Measurements from ENCODE around the gene IRAK1.

Gene IRAK1

DNA sequence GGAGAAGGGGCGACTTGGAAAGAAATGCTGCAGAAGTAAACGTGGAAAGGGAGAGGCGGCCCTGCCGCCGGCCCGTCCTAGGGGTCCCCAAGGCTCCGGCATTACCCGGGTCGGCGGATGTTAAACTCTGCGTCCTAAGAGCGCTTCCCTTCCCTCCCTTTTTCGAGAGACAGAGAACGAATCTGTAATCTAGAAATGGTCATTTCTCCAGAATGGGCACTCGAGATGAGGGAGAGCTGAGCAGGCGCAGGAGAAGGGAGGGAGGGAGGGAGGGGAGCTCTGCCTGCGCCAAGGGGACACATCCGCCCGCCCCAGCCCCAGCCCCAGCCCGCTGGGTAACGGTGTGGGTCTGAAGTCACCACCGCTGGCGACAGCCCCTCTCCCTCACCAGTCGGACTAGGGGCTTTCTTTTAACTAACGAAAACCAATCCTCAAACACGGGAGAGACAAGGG lies 49.8 kb downstream of the IRAK1 start:
- DNase-seq: no peak

DNA sequence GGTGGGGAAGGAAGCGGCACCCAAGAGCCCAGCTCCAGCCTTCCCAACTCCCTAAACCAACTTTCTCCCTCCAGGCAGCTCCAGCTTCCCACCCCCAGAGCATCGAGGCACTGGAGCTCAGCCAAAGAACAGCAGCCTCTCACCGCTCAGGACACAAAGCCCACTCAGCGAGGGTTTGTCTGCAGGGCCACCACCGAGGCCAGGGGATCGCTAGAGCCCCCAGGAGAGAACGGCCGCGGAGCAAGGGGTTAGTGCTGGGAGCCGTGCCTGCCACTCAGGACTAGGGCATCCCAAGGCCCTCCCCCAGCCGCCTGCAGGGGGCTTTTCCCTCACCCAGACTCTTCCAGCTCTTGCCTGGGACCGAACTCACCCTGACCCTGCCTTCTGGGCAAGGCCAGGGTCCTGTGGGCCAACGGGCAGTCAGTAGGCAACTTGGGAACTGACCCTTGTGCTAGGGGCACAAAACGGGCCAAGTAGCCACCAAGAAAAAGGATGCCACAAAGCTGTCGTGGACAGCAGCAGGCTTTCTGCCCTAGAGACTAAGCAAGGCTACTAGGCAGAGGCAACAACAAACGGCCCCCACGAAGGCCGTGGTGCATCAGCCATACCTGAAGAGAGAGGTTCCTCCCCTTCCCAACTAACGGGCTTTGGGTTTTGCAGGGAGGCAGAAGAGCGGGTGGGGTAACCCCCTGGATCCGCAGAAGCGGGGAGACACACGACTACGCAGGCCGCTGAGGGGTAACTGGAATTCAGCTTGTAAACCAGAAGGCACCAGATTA lies 50.4 kb downstream of the IRAK1 start:
- no peak for DNase-seq

DNA sequence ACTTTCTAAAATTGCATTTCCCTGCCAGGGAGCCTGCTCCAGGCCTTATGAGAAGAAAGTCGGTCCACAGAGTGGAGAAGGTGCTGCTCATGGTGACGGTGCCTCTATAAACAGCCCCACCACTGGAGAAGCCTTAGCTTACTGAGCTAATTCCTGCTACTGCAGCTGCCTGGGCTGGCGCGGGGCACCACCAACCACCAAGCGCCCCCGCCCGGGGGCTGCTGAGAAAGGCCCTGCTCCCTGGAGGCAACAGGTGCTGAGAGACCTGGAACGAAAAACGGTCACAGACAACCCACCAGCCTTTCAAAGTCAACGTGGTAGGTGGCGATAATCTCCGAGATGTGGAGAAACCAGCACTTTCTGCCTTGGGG lies 51.0 kb downstream of the IRAK1 start:
- peak in 1 of 2 experiments; percentile 48 for DNase-seq

DNA sequence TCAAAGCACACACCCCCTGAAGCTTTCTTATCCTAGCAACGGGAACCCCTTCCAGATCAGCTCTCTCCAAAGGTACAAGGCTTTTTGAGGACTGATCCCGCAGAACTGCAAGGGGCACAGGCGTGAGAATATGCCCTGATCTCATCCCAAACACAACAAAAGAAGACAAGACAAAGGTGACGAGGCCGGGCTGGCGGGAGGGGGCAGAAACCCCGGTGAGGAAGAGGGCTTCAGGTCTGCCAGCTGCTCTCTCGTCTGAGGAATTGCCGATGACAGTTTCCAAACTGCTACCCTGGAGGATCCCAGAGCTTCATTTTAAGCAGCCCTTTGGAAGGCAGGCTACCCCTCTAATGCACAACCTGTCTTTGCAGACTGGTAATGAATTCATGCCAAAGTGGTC lies 51.4 kb downstream of the IRAK1 start:
- no peak for DNase-seq

DNA sequence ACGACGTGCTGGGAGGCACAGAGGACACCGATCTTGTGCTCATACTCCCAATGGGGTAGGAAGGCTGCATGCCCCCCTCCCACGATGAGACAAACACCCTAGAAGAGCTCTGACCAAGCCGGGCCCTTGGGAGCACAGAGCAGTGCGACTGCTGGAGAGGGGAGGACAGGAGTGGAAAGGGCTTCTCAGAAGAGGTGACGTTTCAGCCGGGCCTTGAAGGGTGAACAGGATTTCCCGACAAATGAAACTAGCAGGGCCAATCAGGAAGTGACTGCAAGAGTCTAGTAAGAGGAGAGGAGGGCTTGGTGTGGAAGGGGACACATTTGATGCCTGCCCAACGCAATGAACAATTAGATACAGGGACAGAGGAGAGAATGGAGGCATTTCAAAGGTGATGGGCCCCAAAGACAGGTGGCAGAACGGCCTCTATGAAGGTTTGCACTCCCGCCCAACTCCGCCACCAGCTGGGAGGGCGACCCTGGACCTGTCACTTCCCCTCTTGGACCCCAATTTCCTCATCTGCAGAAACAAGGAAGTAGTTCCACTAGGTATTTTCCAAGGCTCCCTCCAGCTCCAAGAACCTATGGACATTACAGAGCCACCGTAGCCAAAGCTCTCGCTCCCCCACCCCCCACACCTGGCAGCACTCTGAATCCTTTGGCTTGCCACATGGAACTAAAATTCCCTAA lies 52.0 kb downstream of the IRAK1 start:
- no peak for DNase-seq

DNA sequence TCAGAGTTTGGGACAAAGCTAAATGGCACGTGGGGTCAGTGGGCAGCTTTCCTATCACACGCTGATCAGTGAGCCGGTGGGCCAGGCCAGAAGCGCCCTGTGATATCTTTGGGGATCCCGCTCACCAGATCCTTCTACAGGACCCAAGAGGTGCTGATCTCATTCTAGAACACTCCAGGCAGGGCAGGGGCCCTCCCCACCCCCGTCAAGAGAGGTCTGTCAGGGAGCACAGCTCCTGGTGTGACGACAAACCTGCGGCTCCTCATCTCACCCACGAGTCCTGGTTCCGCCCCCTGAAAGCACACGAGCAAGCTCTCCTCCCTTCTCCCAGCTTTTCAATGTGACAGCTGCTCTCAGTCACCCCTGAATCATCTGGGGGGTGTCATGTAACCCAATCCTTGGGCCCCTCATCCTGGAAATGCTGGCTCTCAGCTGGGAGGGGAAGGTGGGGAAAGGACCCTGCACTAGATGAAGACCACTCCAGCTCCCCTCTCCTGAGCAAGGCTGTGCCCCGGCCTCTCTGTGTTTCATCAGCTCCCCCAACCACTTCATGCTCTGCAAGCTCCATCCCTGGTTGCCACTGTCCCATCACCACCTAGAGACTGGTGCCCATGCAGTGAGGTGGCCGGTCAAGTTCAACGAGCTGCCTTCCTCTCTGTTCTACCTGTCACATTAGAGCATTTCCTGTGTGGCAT lies 52.7 kb downstream of the IRAK1 start:
- no peak for DNase-seq

DNA sequence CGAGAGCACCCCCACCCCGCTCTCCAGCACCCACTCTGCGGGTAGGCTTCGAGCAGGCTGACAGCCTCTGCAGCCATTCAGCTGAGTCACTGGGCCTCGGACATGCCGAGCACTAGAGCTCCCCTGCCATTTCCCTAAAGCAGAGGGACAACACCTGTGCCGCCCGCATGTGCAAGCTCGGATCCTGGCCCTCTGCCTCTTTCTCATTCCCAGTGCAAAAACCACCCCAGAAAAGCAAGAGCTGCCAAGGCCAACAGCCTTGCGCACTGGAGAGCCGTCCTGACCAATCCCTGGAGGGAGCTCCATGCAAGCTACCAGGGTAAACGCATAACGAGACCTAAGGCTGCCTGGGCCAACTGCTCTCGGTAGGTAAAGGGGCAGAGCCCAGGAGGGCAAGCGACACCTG lies 53.4 kb downstream of the IRAK1 start:
- no peak for DNase-seq

DNA sequence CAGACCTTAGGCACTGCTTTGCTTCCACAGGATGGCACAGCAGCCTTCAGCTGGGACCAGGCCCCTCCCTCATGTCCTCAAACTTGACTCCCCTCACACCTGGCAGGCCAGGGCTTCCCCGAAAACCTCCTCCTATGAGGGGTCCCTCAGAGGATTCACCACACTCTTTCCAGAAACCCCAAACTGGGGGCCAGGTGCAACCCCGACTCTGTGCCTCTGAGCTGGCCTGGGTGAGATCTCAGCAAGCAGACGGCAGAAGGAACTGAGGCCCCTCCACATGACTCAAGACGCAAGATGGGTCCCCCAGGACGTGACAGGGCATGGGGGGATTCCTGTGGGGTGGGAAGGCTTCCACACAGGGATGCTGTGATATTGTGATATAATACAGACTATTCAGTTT lies 54.3 kb downstream of the IRAK1 start:
- no peak for DNase-seq

DNA sequence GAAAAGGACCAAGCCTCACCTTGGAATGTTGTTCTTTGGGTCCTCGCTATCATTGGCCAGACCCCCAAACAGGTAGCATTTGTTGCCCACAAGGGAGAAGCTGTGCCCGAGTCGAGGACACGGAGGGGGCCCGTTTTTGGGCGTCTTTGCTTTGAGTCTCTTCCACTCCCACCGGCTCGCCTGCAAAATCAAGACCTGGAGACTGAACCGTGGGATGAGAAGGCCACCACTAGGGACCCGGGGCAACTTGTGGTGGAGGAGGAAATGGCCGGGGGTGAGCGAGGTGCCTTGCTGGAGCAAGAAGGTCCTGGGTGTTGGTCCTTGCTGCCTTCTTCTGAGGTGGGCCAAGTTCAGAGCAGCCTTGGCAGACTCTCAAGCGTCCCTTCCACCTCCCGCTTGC lies 55.6 kb downstream of the IRAK1 start:
- no peak for DNase-seq

DNA sequence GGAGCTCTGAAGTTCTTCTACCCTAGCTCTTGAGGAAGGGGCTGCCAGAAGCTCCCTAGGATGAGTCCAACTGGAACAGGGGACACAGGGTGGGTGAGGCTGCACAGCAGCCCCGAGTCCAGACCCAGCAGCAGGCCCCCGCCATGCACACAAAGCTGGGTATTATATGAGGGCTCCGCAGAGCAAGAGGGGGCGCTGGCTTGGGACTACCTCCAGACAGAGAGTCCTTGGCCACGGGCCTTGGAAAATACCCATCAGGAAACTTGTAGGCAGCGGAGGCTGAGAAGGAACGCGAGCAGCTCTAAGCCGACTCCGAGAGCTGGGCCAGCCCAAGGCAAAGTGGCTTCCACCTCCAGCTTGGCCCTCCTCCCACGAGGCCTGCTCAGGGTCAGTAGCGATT lies 56.2 kb downstream of the IRAK1 start:
- DNase-seq: no peak

DNA sequence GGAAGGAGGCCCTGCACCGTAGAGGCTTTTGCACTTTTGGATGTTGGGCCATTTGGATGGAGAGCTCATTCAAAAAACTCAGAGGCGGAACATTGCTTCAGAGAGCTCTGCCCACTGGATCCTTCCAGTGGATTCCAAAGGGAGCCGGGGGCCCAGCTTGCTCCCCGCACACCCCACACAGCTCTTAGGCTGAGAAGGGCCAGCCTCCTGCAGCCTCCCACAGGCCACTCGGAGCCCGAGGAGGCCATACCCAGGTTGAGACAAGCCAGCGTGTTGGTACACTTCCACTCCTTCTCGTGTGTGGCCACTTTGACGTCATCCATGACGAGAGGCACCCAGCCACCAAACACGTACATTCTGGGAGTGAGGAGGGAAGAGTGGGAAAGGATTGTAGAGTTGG lies 58.4 kb downstream of the IRAK1 start:
- no peak for DNase-seq

DNA sequence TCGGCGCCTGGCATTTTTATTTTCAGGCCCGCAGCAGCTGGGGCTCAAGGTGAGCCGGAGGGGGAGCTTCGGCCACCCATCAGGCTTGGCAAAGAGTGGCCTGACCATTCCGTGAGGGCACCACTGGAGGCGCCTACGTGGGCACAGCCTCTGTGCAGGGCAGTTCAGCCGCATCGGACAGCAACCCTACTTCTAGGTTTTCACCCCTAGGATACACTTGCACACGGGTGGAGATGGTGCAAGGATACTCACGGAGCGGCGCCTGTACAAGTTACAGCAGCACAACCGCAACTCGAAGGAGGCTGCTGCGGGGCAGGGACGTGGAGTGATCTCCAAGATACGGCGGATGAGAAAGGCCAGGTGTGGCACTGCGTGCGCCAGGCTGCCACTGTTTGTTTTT lies 58.9 kb downstream of the IRAK1 start:
- DNase-seq: no peak
